GM12891 (cell line): ENCODE measurements around the gene TAF13.

Source experiments
- PAX5 ChIP-seq: IDR thresholded peaks from 2 replicates; pipeline ENCODE4 v1.6.1; 2011; ENCODE audit warnings: low read length, moderate library complexity, mild to moderate bottlenecking; ENCODE audit not compliant: insufficient read depth, severe bottlenecking
- POLR2A ChIP-seq: IDR thresholded peaks from 2 replicates; pipeline ENCODE4 v1.6.1; 2011; ENCODE audit warnings: low read depth, low read length, control low read depth
- POLR2AphosphoS5 ChIP-seq: IDR thresholded peaks from 2 replicates; pipeline ENCODE4 v1.6.1; 2011; ENCODE audit warnings: low read depth, low read length, control low read depth
- POU2F2 ChIP-seq: IDR thresholded peaks from 2 replicates; pipeline ENCODE4 v1.6.1; 2011; ENCODE audit warnings: low read depth, mild to moderate bottlenecking, control low read depth, low read length, moderate library complexity
- TAF1 ChIP-seq: IDR thresholded peaks from 2 replicates; pipeline ENCODE4 v1.6.1; 2011; ENCODE audit warnings: low read depth, low read length, control low read depth

- TF ChIP-seq POLR2A: no peak
- TF ChIP-seq POLR2AphosphoS5: no peak
- no peak for TF ChIP-seq TAF1
- TF ChIP-seq POU2F2: no peak
- TF ChIP-seq PAX5: no peak
Observed at GRCh38 chr1:109091078-109091838, 15.5 kb upstream of the TAF13 start.
